ENCODE data around the gene SPCS3.

- TF ChIP-seq CTCF (IDR thresholded peaks at IDR 0.05) (no peak), POLR2A (IDR thresholded peaks at IDR 0.05) (no peak)
These were observed 11.3 kb upstream of the SPCS3 start for GRCh38 chr4:176308441-176308840.
